Activated T-helper 2 cell treated with anti-CD3 and anti-CD28 coated beads, Interferon-gamma antibody, Interleukin-2, Interleukin-4, amounts not matched to agents 10 μg/mL and 5 μg/mL and 100 μg/mL, durations not matched to agents 14 hours and 24 hours and 36 hours (primary cell): ENCODE measurements around the gene NAA16. TPM values are rescaled to one million over a fixed set of nuclear protein-coding genes. Genes with fewer than 3 reads are reported as not detected.
"Not testable (repeated sequence)": the region's sequence is repeated elsewhere in the genome, so short reads cannot be mapped to it uniquely, and the experiment has no call there.

Source experiments
- DNase-seq: peaks from one replicate; pipeline ENCODE4 v3.0.0; 2021; ENCODE audit warnings: low spot score
- H3K27ac Mint-ChIP-seq: one replicate; pipeline ENCODE4 v1.8.0; 2021; ENCODE audit warnings: mixed read lengths
- H3K27me3 Mint-ChIP-seq: one replicate; pipeline ENCODE4 v1.8.0; 2021; ENCODE audit warnings: low read depth, mixed read lengths
- H3K36me3 Mint-ChIP-seq: one replicate; pipeline ENCODE4 v1.8.0; 2021; ENCODE audit warnings: low read depth, mixed read lengths
- H3K4me1 Mint-ChIP-seq: one replicate; pipeline ENCODE4 v1.8.0; 2021; ENCODE audit warnings: low read depth, mixed read lengths
- H3K4me3 Mint-ChIP-seq: one replicate; pipeline ENCODE4 v1.8.0; 2021; ENCODE audit warnings: low read depth, mild to moderate bottlenecking, moderate library complexity, mixed read lengths
- H3K9me3 Mint-ChIP-seq: one replicate; pipeline ENCODE4 v1.8.0; 2021; ENCODE audit warnings: mixed read lengths
- intact Hi-C: fragments of 100-400 bp; cut with micrococcal nuclease; formaldehyde crosslinking; loops from one replicate; pipeline ENCODE4 v1.15.1; 2023
- total RNA-seq: library from RNA; stranded (reverse); gene quantifications from 2 replicates; pipeline ENCODE4 v1.2.3, GENCODE V29; 2022

The NAA16 gene
- 27.9 and 28.5 TPM in 2 replicates for total RNA-seq

DNA sequence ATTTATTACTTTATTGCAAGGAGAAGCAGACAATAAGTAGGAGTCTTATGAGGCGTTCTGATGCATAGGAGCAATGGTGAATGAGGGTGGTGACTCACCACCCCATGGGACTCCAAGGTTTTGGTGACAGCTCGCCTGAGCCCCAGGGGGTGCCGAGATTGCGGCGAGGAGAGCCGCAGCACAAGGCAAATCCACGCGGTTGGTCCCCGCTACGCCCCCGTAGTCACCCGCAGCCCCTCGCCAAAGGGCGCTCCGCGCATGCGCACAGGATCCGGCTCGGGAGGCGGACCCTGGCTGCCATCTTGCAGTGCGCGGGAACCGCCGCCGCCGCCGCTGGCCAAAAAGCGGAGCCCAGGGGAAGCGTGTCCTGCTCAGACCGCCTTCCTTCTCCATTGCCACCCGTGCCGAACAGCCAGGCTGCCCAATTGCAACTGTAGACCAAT, at the start of gene NAA16:
Gene NAA16, plus strand, starts transcription at position 305 of the 443 bp plus-strand sequence. CDS start 262 bp downstream, outside the sequence.
- H3K9me3 Mint-ChIP-seq = no peaks in the 10 kb centered on the region
- H3K27me3 Mint-ChIP-seq = no peaks in the 10 kb centered on the region
- H3K27ac Mint-ChIP-seq = peak within 1 kb of the TSS; percentile 89
- peak within 1 kb of the TSS; percentile 94 for H3K4me3 Mint-ChIP-seq
- H3K36me3 Mint-ChIP-seq = no peaks in the 10 kb centered on the region
- H3K4me1 Mint-ChIP-seq = peaks cover 29% of the 10 kb centered on the region
- peak; percentile 91 for DNase-seq
- intact Hi-C loops = loop anchor here (1.0 to 10.0 kb wide), 5 partner anchors 48 to 734 kb away; partner anchors contain the start of genes DGKH, KBTBD6, KBTBD7 and MTRF1

DNA sequence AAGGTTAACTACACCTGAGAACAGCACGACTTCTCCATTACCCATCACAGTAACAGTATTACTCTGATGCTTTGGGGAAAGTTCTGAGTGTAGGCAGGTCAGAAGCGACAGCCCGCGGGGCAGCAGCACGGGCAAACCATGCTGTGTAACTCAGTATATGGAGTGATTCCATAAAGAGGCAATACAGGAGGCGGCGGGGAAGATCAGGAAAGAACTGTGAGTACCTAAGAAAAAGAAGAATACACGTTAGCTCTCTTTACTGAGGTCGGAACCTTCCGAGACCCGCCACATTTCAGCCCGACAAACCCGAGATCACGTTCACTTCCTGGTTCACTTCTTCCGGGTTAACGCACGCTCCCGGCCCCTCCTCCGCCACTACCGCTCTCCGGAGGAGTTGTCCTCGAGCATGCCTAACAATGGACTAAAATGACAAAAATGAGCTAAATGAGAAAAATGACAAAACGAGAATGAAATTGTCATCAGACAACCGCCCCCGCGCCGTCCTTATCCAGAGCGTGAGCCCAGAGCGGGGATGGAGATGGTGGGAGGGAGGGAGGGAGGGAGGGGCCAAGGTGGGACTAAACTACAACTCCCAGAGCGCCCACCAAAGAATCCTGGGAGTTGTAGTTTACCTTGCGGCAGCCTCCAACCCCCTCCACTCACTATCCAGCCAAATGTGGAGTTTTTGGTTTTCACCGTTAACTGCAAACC, 47.7 kb upstream of the NAA16 start, which contains the start of gene MTRF1:
Gene MTRF1, minus strand, starts transcription at position 316 of the 711 bp plus-strand sequence. CDS start 2,669 bp downstream, outside the sequence.
- Mint-ChIP-seq H3K27me3 (no peaks in the 10 kb centered on the region), H3K9me3 (peaks cover 11% of the 10 kb centered on the region), H3K36me3 (peaks cover 33% of the 10 kb centered on the region), H3K27ac (peak within 1 kb of the TSS; percentile 99), H3K4me3 (peak within 1 kb of the TSS; percentile 99), H3K4me1 (peaks cover 6% of the 10 kb centered on the region)
- DNase-seq = peak; percentile 78
- intact Hi-C loops = loop anchor here (1.0 kb wide), 3 partner anchors 48 to 131 kb away; partner anchors contain the start of genes KBTBD6, KBTBD7 and NAA16

DNA sequence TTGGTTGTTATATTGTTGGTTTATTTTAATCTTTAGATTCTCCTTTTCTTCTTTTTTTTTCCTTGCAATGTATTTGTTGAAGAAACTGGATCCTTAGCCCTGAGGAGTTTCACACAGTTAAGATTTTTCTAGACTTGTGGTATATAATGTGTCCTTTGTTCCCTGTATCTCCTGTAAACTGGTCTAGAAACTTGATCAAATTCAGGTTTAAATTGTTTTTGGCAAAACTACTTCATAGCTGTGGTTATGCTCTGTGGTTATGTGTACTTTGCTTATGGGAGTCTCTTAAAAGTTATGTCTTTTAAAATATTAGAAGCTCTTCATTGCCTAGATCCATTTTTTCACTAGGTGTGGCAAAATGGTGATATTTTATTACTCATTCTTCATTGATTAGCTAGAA, 44.0 kb upstream of the NAA16 start:
- intact Hi-C loops = no loop called here
- Mint-ChIP-seq H3K4me1 (peaks cover 11% of the 10 kb centered on the region), H3K36me3 (peaks cover 17% of the 10 kb centered on the region), H3K27ac (no peak overlapping the region), H3K9me3 (peaks cover 24% of the 10 kb centered on the region), H3K4me3 (no peak overlapping the region), H3K27me3 (no peaks in the 10 kb centered on the region)
- no peak for DNase-seq

DNA sequence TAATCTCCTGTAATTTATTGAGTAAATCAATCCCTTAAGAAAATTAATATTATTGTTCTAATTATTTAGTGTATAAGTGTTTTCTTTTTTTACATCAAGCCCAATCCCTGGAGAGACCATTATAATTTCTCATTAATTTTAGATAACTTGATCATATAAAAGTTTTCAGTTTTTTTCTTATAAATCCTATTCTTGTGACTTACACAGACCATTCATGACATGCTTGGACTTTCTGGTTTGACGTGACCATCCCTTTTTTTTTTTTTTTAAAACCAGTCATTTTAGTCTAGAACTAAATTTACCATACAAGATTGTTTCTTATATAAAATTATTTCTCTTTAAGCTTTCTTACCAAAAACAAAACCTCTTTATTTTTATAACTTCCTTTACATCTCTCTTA, 42.3 kb upstream of the NAA16 start:
- Mint-ChIP-seq H3K27ac (no peak overlapping the region), H3K27me3 (no peaks in the 10 kb centered on the region), H3K4me1 (peaks cover 7% of the 10 kb centered on the region), H3K9me3 (peaks cover 24% of the 10 kb centered on the region), H3K4me3 (no peak overlapping the region), H3K36me3 (peaks cover 14% of the 10 kb centered on the region)
- intact Hi-C loops = no loop called here
- DNase-seq = no peak

DNA sequence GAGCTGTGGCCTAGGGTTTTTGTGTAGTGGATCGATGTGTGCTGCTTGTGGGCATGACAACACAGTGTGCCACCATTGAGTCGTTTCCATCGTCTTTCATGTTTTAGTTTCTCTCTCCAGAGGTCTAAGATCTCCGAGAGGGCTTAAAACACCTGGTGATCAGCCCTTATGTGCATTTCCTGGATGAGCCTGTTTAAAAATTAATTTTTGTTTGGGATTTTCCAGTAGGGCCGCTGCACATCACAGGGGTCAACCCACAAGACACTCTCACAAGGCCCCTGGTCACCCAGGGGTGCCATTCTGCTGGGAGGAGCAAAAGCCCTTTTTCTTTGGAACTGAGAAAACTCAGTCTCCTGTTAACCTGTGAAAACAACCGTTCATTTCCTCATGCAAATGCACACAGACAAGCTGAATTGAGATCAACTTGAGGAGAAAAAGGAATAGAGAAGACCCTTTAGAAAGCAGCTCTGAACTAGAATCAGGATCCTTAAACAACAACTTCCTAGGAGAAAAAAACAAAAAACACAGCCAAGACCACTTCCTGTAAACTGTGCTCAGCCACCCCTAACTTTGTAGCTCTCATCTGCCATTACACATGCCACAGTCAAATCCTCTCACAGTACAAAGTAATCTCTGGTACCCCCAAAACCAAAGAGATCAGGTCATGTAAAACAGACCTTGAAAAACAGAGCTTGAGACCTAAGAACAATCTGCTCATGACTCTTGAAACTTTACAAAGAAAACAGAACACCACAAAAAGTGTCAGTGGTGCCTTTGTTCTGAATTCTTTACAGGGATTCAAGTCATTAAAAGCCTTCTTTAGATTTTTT, 39.4 kb upstream of the NAA16 start:
- intact Hi-C loops = no loop called here
- peaks cover 14% of the 10 kb centered on the region for H3K36me3 Mint-ChIP-seq
- peaks cover 7% of the 10 kb centered on the region for H3K4me1 Mint-ChIP-seq
- H3K27me3 Mint-ChIP-seq = no peaks in the 10 kb centered on the region
- H3K27ac Mint-ChIP-seq = no peak overlapping the region
- DNase-seq = no peak
- H3K4me3 Mint-ChIP-seq = no peak overlapping the region
- peaks cover 24% of the 10 kb centered on the region for H3K9me3 Mint-ChIP-seq

GRCh38 chr13:41273831-41274441, 37.1 kb upstream of the NAA16 start:
- H3K4me3 Mint-ChIP-seq = no peak overlapping the region
- peaks cover 8% of the 10 kb centered on the region for H3K36me3 Mint-ChIP-seq
- intact Hi-C loops = no loop called here
- no peak overlapping the region for H3K27ac Mint-ChIP-seq
- peaks cover 11% of the 10 kb centered on the region for H3K9me3 Mint-ChIP-seq
- DNase-seq = no peak
- H3K4me1 Mint-ChIP-seq = peaks cover 7% of the 10 kb centered on the region
- H3K27me3 Mint-ChIP-seq = no peaks in the 10 kb centered on the region

GRCh38 chr13:41274881-41275280, 36.2 kb upstream of the NAA16 start:
- intact Hi-C loops = no loop called here

DNA sequence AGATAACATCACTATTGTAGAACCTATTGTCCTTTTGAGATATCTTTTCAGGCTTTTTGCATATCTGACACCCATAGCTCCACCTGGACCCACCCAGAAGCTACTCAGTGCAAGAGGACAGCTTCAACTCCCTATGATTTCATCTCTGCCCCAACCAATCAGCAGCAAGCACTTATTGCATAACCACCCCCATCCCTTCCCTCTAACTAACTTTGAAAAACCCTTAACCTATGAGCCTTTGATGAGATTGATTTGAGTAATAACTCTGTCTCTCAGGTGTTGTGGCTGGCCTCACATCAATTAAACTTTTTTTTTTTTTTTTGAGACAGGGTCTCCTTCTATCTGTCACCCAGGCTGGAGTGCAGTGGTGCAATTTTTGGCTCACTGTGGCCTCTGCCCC, 34.2 kb upstream of the NAA16 start:
- intact Hi-C loops = no loop called here
- Mint-ChIP-seq H3K9me3 (peaks cover 3% of the 10 kb centered on the region), H3K36me3 (peaks cover 2% of the 10 kb centered on the region), H3K4me3 (no peak overlapping the region), H3K4me1 (peaks cover 2% of the 10 kb centered on the region), H3K27me3 (no peaks in the 10 kb centered on the region), H3K27ac (no peak overlapping the region)
- DNase-seq = no peak

More at GRCh38 chr13:41274881-41275280, 36.2 kb upstream of the NAA16 start:
- H3K27ac Mint-ChIP-seq = no peak overlapping the region
- DNase-seq = no peak
- peaks cover 8% of the 10 kb centered on the region for H3K36me3 Mint-ChIP-seq
- no peak overlapping the region for H3K4me3 Mint-ChIP-seq
- peaks cover 7% of the 10 kb centered on the region for H3K4me1 Mint-ChIP-seq
- H3K27me3 Mint-ChIP-seq = no peaks in the 10 kb centered on the region
- H3K9me3 Mint-ChIP-seq = peaks cover 11% of the 10 kb centered on the region

DNA sequence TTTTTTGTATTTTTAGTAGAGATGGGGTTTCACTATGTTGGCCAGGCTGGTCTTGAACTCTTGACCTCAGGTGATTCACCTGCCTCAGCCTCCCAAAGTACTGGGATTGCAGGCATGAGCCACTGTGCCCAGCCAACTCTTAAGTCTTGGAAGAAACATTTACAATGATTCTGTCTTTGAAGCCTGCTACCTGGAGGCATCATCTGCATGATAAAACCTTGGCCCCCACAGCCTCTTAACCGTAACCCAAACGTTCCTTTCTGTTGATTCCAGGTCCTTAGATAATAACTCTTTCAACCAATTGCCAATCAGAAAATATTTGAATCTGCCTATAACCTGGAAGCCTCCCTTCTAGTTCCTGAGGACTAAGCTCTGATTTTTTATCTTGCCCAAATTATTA, 31.9 kb upstream of the NAA16 start:
- H3K27me3 Mint-ChIP-seq, H3K4me3 Mint-ChIP-seq, H3K9me3 Mint-ChIP-seq, H3K4me1 Mint-ChIP-seq, intact Hi-C loops, H3K27ac Mint-ChIP-seq, H3K36me3 Mint-ChIP-seq, DNase-seq: not testable (repeated sequence)

GRCh38 chr13:41282129-41282571, 28.9 kb upstream of the NAA16 start:
- H3K9me3 Mint-ChIP-seq = no peaks in the 10 kb centered on the region
- intact Hi-C loops = no loop called here
- no peak overlapping the region for H3K4me3 Mint-ChIP-seq
- no peak overlapping the region for H3K27ac Mint-ChIP-seq
- peaks cover 10% of the 10 kb centered on the region for H3K4me1 Mint-ChIP-seq
- H3K36me3 Mint-ChIP-seq = no peaks in the 10 kb centered on the region
- DNase-seq = no peak
- H3K27me3 Mint-ChIP-seq = no peaks in the 10 kb centered on the region

DNA sequence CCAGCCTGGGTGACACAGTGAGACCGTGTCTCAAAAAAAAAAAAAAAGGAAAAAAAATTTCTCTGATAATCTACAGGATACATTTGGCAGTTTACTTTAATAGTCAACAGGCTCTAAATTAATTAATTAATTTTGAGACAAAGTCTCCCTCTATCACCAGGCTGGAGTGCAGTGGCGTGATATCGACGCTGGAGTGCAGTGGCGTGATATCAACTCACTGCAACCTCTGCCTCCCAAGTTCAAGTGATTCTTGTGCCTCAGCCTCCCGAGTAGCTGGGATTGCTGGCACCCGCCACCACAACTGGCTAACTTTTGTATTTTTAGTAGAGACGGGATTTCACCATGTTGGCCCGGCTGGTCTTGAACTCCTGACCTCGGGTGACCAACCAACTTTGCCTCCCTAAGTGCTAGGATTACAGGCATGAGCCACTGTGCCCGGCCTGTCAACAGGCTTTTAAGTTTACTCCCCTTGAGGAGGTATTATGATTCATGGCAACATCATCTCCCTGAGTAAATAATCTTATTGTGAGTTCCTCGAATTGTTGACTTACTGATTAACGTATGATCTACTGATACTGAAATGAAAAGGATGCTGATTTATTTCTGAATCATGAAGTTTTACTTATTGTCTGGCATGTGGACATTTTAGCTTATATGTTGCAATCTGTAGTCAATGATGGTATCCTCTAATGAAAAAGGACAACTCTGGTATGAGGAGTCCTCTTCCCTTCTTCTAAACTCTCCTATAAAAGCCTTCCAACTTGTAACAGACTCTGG, 26.4 kb upstream of the NAA16 start:
- intact Hi-C loops = no loop called here
- Mint-ChIP-seq H3K9me3 (peaks cover 4% of the 10 kb centered on the region), H3K36me3 (no peaks in the 10 kb centered on the region), H3K27ac (no peak overlapping the region), H3K4me3 (no peak overlapping the region), H3K27me3 (no peaks in the 10 kb centered on the region), H3K4me1 (peaks cover 10% of the 10 kb centered on the region)
- no peak for DNase-seq

DNA sequence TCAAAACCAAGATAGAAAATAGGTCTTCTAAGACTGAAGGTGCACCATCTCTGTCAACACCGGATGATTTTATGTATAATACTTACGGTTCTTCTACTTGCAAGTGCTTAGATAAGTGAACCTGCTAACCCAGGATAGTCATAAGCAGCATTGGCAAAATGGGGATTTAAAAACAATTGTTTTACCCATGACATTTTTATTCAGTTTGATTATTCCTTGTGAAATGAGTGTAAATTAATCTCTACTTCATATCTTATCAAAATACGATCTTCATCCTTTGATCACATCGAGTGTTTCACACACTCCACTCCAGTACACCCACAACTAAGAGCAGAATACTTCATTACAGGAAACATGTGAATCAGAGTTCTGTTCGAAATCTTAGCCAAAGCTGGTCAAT, 24.7 kb upstream of the NAA16 start:
- Mint-ChIP-seq H3K4me3 (no peak overlapping the region), H3K27me3 (peaks cover under 1% of the 10 kb centered on the region), H3K36me3 (no peaks in the 10 kb centered on the region), H3K4me1 (peaks cover 10% of the 10 kb centered on the region), H3K9me3 (peaks cover 5% of the 10 kb centered on the region), H3K27ac (no peak overlapping the region)
- intact Hi-C loops = no loop called here
- no peak for DNase-seq
